Upper lobe of right lung (tissue), 1 donor: Measurements from ENCODE around the gene GPBAR1. TPM values are rescaled to one million over a fixed set of nuclear protein-coding genes. Genes with fewer than 3 reads are reported as not detected.

ENCODE experiments used
- ATAC-seq: fragments of 200-7000 bp; cut with Tn5 transposase; one replicate; pipeline ENCODE4 v1.9.1; 2020; ENCODE audit warnings: mild to moderate bottlenecking, moderate library complexity
- DNase-seq: peaks from one replicate; pipeline ENCODE4 v3.0.0-alpha.2; 2020
- H3K27ac ChIP-seq: fragments of 200-600 bp; one replicate; pipeline ENCODE4 v1.8.0; 2022
- H3K27me3 ChIP-seq: fragments of 200-600 bp; one replicate; pipeline ENCODE4 v1.8.0; 2022; ENCODE audit warnings: mild to moderate bottlenecking
- H3K36me3 ChIP-seq: fragments of 200-600 bp; one replicate; pipeline ENCODE4 v1.8.0; 2022
- H3K4me1 ChIP-seq: fragments of 200-600 bp; one replicate; pipeline ENCODE4 v1.8.0; 2022
- H3K4me3 ChIP-seq: fragments of 200-600 bp; one replicate; pipeline ENCODE4 v1.8.0; 2022; ENCODE audit warnings: mild to moderate bottlenecking
- H3K9me3 ChIP-seq: fragments of 200-600 bp; one replicate; pipeline ENCODE4 v1.8.0; 2022
- CTCF ChIP-seq: fragments of 200-600 bp; IDR thresholded peaks from one replicate; pipeline ENCODE4 v1.8.0; 2022; ENCODE audit warnings: antibody characterized with exemption
- intact Hi-C: fragments of 100-400 bp; cut with DNase I; formaldehyde crosslinking; loops from one replicate; pipeline ENCODE4 v1.11.0; 2022
- total RNA-seq: library from RNA; stranded (reverse); fragmentation: NEBNext Ultra II Directional; extraction: Animal tissue kit (Norgen Biotek cat#: 25700); gene quantifications from one replicate; pipeline ENCODE4 v1.2.1, GENCODE V29; 2021
- donor health status: DM: no; HTN: yes; CAD: no; lungs with severe emphysema.

Gene GPBAR1
- total RNA-seq, 1 donor from 2014 or later, result 2.6 TPM

GRCh38 chr2:218218268-218219185 lies 42.3 kb upstream of the GPBAR1 start:
- DNase-seq (no peak), ATAC-seq (no peak)
- intact Hi-C loops, result no loop called here
- Histone ChIP-seq H3K9me3 (no peaks in the 10 kb centered on the region), H3K27ac (peak overlapping the region; percentile 95), H3K4me3 (peak overlapping the region; percentile 96), H3K36me3 (peaks cover 18% of the 10 kb centered on the region), H3K27me3 (no peaks in the 10 kb centered on the region), H3K4me1 (peaks cover 59% of the 10 kb centered on the region)
- no peak for TF ChIP-seq CTCF

DNA sequence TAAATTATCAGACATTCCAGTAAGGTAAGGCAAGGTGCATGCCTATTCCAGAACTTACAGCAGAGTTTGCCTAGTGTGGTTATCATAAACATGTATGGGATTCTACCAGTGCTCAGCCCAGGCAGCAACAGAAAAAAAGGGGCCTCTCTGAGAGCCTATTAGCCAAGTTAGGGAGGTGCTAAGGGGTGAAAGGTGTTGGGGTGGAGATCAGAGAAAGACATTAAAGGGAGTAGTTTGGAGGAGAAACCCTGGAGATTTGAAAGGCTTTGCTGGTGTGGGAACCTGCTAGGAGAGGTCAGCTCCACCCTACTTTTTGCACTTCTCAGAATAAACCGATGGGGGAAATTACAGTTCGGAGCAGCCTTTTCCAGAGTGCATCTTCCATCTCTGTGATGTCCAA lies 40.9 kb upstream of the GPBAR1 start:
- H3K4me3 ChIP-seq, result peak overlapping the region; percentile 96
- H3K27me3 ChIP-seq, result no peaks in the 10 kb centered on the region
- intact Hi-C loops, result no loop called here
- H3K27ac ChIP-seq, result peak overlapping the region; percentile 95
- TF ChIP-seq CTCF, result no peak
- peaks cover 65% of the 10 kb centered on the region for H3K4me1 ChIP-seq
- peaks cover 26% of the 10 kb centered on the region for H3K36me3 ChIP-seq
- ATAC-seq (no peak), DNase-seq (no peak)
- H3K9me3 ChIP-seq, result no peaks in the 10 kb centered on the region

- no peak for ATAC-seq
- no peak overlapping the region for H3K4me3 ChIP-seq
- DNase-seq, result no peak
These were observed 39.8 kb upstream of the GPBAR1 start for GRCh38 chr2:218221000-218221399.

GRCh38 chr2:218223046-218223445 lies 37.8 kb upstream of the GPBAR1 start:
- peaks cover 57% of the 10 kb centered on the region for H3K36me3 ChIP-seq
- H3K27ac ChIP-seq, result no peak overlapping the region
- no peak for ATAC-seq
- no peak for DNase-seq
- H3K4me3 ChIP-seq, result no peak overlapping the region
- peaks cover 61% of the 10 kb centered on the region for H3K4me1 ChIP-seq
- intact Hi-C loops, result no loop called here
- no peaks in the 10 kb centered on the region for H3K9me3 ChIP-seq
- no peaks in the 10 kb centered on the region for H3K27me3 ChIP-seq
- TF ChIP-seq CTCF, result no peak

More at GRCh38 chr2:218221000-218221399, 39.8 kb upstream of the GPBAR1 start:
- Histone ChIP-seq H3K4me1 (peaks cover 62% of the 10 kb centered on the region), H3K27ac (no peak overlapping the region), H3K9me3 (no peaks in the 10 kb centered on the region), H3K27me3 (no peaks in the 10 kb centered on the region), H3K36me3 (peaks cover 36% of the 10 kb centered on the region)
- intact Hi-C loops, result no loop called here
- TF ChIP-seq CTCF, result no peak

DNA sequence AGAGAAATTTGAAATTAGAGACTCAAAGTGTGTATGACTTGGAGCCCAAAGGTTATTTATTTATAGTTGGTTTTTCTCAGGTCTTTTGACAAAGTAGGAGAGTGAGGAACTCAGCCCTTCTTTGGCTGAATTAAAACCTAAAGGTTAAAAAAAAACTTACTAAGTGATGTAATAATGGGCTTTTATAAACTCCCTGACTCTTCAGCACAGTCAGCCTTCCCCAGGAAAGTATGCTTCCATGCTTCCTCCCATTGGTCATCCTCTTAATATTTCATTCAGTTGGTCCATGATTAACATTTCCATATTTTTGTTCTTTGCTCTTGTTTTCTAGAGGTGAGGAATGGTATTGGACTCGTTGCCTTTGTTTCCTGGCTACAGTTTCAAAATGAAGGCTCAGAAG lies 36.6 kb upstream of the GPBAR1 start:
- H3K4me3 ChIP-seq, result no peak overlapping the region
- ATAC-seq, result no peak
- DNase-seq, result no peak
- intact Hi-C loops, result no loop called here
- TF ChIP-seq CTCF, result no peak
- H3K4me1 ChIP-seq, result peaks cover 64% of the 10 kb centered on the region
- no peaks in the 10 kb centered on the region for H3K27me3 ChIP-seq
- no peaks in the 10 kb centered on the region for H3K9me3 ChIP-seq
- peaks cover 68% of the 10 kb centered on the region for H3K36me3 ChIP-seq
- H3K27ac ChIP-seq, result no peak overlapping the region
